Ureter (tissue), 1 donor: ENCODE measurements around the gene USP10. TPM values are rescaled to one million over a fixed set of nuclear protein-coding genes. Genes with fewer than 3 reads are reported as not detected.

ENCODE experiments used
- DNase-seq: peaks from one replicate; pipeline ENCODE4 v3.0.0-alpha.2; 2020; ENCODE audit warnings: low spot score
- total RNA-seq: library from RNA; stranded (reverse); gene quantifications from one replicate; pipeline ENCODE4 v1.2.4, GENCODE V29; 2023
- donor health status: DM: yes; HTN: yes; CAD: no.

USP10 gene, protein sequence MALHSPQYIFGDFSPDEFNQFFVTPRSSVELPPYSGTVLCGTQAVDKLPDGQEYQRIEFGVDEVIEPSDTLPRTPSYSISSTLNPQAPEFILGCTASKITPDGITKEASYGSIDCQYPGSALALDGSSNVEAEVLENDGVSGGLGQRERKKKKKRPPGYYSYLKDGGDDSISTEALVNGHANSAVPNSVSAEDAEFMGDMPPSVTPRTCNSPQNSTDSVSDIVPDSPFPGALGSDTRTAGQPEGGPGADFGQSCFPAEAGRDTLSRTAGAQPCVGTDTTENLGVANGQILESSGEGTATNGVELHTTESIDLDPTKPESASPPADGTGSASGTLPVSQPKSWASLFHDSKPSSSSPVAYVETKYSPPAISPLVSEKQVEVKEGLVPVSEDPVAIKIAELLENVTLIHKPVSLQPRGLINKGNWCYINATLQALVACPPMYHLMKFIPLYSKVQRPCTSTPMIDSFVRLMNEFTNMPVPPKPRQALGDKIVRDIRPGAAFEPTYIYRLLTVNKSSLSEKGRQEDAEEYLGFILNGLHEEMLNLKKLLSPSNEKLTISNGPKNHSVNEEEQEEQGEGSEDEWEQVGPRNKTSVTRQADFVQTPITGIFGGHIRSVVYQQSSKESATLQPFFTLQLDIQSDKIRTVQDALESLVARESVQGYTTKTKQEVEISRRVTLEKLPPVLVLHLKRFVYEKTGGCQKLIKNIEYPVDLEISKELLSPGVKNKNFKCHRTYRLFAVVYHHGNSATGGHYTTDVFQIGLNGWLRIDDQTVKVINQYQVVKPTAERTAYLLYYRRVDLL
- 103 TPM for total RNA-seq

DNA sequence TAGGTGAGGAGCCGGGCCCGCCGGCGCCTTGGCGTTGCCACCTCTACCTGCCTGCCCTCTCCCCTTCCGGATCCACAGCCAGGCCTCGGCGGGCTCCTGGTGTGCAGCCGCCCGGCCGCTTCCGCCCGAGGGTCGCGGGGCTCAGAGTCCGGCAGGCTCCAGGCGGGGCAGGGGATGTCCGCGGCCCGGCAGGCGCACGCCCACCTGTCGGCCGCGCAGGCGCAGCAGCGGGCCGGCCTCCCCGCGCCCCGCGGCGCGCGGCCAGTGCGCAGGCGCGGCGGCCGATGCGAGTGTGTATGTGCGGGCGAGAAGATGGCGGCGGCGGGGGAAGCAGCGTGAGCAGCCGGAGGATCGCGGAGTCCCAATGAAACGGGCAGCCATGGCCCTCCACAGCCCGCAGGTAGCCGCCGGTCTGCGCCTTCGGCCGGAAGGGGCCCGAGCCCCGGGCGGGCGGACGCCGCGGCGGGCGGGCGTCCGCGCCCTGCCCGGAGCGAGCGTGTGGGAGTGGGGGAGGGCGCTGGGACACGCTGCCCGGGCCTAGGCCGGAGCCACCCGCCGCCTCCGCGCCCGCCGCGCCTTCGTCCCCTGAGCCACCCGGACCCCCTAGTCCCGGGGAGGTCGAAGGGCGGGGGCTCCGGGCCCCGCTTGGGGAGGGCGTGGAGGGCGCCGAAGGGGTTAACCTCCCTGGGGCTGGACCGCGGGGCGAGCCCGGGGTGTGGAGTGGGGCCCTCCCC is at the start of gene USP10:
Gene USP10, plus strand, starts transcription at position 289 of the 734 bp plus-strand sequence. Its CDS starts 91 bp downstream, at position 380.
- peak; percentile 72 for DNase-seq

DNA sequence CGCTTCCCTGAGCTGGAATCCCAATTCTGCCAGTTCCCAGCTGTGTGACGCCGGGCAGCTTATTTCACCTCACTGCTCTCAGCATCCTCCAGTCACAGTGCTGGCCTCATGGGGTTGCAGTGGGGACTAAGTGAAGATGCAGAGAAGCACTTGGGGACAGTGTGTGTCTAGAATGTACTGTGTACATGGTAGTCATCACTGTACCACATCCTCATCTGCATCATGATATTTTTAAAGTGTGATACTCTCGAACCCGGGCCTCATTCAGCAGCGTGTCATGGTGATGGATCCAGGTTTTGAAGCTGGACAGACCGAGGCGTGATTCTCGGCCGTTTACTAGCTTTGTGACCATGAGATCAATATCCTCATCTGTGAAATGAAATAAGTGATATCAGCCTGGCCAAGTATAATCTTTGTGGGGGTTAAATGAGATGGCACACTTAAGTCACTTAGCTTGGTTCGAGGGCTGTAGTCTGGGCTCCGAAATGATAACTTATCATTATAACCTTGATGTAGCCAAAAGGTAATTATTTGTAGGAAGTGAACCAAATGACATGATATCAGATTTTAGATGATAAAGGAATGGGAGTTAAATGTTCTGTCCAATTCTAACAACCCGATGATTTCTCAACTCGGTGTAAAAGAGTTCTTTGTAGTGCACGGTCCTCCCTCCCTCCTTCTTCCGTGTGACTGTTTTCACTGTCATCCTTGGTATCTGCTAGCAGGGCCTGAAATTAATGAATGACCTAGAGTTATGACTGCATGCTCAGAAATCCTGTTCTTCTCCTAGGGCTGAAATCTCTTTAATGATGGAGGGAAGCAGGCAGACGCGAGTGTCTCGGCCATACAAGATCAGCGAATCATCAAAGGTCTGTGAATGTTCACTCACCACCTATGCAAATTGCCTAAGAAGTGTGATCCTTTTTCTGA is 49.5 kb upstream of the USP10 start:
- DNase-seq = no peak

DNA sequence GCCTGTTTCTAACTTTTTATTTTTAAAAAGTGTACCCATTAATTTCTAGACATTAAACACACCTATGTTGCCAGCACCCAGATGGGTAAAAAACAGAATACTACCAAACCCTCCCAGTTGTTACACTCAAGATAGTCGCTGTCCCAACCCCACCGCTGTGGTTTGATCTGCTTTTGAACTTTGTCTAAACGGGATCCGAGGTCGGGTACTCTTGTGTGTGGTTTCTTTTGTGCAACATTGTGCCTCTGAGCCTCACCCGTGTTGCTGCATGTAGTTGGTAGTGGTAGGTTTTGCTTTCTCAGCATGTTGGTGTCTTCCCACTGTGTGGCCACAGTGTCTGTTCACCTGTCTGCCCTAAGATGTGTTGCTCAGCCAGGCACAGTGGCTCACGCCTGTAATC is 47.2 kb upstream of the USP10 start:
- no peak for DNase-seq

DNA sequence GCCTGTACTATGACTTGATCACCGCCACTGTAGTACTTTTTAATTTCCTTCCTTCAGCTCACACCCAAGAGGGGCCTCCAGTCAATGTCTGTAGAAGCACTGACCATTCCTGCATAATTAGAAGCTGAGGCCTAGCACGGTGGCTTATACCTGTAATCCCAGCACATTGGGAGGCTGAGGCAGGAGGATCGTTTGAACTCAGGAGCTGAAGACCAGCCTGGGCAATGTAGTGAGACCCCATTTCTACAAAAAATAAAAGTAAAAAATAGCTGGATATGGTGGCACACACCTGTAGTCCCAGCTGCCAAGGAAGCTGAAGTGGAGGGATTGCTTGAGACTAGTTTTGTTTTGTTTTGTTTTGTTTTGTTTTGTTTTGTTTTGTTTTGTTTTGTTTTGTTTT is 45.6 kb upstream of the USP10 start:
- no peak for DNase-seq

DNA sequence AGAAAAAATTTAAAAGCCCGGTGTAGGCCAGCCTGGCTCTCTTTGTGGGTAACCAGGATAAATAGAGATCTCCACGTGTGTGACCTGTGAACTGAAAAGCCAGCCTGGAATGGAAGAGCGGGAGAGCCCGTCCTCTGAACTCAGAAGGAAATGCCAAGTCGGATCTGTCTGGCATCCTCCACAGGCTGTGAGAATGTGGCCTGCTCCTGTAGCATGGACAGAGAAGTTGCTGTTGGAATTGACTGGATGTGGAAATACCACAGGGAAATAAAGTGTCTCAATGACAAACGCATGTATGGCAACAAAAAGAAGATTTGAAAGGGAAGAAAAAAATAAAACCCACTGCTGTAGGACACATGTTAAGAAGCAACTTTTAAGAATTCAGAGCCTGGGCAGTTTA is 44.8 kb upstream of the USP10 start:
- DNase-seq = no peak

DNA sequence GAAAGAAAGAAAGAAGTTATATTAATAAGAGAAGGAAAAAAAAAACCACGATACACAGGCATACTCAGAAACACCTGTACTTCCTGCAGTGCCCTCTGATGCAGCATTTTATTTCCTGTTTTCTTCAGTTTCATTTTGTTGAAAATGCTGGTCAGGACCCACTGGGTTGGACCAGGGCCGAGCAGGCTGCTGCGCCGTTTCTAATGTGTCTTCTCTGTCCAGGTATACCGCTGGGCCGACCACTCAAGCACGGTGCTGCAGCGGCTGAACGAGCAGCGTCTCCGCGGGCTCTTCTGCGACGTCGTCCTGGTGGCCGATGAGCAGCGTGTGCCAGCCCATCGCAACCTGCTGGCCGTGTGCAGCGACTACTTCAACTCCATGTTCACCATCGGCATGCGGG is 43.2 kb upstream of the USP10 start:
- DNase-seq = no peak

DNA sequence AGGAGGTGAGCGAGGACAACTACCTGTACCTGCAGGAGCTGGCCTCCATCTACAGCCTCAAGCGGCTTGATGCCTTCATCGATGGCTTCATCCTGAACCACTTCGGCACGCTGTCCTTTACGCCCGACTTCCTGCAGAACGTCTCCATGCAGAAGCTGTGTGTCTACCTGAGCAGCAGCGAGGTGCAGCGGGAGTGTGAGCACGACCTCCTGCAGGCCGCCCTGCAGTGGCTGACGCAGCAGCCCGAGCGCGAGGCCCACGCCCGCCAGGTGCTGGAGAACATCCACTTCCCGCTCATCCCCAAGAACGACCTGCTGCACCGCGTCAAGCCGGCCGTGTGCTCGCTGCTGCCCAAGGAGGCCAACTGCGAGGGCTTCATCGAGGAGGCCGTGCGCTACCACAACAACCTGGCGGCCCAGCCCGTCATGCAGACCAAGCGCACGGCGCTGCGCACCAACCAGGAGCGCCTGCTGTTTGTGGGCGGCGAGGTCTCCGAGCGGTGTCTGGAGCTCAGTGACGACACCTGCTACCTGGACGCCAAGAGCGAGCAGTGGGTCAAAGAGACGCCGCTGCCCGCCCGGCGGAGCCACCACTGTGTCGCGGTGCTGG is 42.5 kb upstream of the USP10 start:
- no peak for DNase-seq

DNA sequence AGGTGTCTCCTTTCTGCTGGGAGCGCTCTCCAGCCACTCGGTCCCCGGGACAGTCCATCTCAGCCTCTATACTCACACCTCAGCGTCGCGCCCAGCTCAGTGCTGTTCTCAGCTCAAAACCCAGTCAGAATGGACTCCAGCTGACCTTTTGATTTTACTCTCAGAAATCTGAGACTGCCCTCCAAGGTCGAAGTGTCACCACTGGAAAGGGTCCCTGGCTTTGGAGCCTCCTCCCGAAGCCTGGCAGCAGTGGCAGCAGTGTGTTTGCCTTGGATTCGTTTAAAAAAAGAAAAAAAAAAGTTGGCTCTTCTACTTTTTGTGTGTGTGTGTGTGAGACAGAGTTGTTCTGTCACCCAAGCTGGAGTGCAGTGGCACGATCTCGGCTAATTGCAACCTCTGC is 41.1 kb upstream of the USP10 start:
- DNase-seq = no peak

DNA sequence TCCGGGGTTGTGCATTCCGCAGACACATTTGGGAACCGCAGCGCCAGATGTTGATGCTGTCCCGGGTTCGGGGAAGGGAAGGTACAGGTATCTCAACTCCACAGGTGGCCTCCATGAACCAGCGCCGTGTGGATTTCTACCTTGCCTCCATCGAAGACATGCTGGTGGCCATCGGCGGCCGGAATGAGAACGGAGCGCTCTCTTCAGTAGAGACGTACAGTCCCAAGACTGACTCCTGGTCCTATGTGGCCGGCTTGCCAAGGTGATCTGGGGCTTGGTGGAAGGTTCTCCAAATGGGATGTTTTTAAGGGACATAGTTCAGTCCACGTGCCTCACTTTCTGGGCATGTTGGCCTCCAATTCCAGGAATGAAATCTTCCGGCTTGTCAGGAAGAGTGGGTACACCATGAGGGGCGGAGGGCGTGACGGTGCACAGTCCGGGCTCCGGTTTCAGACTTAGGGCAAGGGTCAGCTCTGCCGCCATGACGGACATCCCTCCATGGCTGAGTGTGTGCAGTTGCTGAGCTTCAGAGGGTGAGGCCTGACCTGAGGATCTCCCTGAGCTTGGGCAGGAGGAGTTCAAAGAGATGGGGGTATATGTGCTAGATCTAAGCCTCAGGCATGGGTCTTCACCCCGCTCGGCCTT is 40.0 kb upstream of the USP10 start:
- DNase-seq = no peak

DNA sequence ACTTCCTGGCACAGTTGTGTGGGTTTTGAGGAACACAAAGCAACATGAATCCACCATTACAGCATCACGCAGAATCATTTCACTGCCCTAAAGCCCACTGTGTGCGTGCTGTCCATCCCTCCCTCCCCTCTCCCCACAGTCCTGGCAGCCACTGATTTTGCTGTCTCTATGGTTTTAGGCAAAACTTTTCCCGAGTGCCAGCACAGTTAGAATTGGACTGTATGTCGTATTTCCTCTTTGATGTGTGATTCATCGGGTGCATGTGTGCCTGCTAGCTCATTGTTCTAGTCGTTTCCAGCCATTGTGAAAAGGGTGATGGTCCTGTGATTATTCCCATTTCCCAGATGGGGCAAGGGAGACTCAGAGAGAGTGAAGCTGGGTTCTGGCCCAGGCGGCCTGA is 38.8 kb upstream of the USP10 start:
- DNase-seq = no peak

DNA sequence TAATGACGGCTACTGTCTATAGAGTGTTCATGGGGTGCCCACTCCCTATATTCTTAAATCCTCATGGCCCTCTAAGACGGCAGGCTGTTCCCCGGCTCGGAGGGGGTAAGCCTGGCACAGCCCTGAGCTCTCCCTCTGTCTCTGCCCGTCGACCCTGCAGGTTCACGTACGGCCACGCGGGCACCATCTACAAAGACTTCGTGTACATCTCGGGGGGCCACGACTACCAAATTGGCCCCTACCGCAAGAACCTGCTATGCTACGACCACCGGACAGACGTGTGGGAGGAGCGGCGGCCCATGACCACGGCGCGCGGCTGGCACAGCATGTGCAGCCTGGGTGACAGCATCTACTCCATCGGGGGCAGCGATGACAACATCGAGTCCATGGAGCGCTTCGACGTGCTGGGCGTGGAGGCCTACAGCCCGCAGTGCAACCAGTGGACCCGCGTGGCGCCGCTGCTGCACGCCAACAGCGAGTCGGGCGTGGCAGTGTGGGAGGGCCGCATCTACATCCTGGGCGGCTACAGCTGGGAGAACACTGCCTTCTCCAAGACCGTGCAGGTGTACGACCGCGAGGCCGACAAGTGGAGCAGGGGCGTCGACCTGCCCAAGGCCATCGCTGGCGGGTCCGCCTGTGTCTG is 38.3 kb upstream of the USP10 start:
- no peak for DNase-seq

DNA sequence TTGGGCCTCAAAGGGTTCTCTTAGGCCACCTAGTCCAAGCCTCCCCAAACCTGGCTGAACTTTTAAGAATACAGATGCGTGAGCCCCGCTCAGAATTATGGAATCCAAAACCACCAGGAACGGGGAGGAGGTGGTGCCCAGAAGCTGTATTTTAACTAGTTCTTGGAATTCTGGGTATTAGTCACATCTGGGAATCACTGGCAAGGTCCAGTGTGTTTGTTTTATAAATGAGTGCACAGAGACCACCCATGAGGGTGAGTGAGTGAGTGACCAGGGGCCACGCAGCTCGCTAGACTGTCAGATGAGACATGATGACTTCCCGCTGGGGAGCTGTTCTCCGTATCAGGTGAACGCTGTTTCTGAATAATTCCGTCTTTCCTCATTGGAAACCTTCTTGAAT is 37.3 kb upstream of the USP10 start:
- DNase-seq = no peak

DNA sequence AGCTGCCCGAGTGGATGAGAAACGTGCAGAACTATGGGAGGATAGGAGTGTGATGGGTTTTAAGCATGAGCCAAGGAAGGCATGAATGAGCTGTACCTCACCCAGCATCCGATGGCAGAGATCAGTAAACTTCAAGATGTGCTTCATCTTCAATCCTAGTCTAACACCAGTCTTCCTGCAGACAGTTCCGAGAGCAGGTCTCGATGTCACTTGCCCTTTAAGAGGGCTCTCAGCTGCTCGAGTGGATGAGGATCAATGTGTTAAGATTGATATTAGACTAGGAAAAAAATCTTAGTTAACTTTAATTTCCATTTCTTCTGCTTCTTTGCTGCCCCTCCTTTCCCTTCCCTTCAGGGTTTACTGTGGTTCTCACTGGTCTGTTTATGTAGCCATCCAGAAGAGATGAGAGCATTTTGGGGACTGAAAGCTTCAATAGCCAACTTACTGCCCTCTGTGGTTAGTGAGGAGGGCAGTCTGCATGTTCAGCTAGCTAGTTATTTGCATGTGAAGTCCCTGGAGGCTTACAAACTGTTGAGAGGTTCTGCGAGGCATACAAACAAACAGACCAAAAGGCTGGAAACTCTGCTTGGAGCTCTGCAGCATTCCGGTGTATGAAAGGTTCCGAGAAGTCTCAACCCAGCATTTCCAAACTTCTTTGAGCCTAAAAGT is 36.2 kb upstream of the USP10 start:
- DNase-seq = no peak

DNA sequence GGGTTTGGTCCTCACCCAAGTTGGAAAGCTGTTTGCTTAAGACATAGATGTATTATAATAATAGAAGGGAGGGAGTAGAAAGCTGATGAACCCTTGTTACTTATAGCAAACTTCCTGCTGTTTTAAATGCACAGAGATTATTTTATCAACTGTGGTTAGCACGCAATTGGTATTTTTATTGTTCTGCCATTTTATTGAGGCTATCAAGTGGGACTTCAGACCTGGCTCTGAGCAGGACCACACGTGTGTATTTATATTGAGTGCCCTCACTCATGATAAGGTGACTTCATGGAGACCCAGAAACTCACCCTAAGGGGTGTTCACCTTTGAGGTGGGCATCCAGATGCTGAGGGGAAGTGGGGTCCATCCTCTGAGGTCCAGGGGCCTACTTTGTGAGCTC is 34.4 kb upstream of the USP10 start:
- no peak for DNase-seq

DNA sequence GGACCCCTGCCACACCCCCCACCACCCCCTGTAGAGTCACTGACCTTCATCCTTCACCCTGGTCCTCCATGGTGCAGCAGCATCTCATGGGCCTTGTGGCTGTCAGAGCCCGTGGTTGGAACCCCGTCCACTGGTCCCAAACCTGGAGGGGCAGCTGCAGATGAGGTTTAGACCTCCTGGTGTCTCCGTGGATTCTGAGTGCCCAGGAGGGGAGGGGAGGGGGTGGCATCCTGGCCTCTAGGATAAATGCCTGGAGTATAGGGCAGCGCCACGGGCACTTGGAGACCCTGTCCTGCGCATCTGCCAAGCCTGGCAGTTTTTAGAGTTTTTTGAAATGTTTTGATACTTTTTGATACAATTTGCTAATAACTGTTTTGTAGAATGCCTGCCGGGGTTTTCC is 34.0 kb upstream of the USP10 start:
- DNase-seq = no peak

DNA sequence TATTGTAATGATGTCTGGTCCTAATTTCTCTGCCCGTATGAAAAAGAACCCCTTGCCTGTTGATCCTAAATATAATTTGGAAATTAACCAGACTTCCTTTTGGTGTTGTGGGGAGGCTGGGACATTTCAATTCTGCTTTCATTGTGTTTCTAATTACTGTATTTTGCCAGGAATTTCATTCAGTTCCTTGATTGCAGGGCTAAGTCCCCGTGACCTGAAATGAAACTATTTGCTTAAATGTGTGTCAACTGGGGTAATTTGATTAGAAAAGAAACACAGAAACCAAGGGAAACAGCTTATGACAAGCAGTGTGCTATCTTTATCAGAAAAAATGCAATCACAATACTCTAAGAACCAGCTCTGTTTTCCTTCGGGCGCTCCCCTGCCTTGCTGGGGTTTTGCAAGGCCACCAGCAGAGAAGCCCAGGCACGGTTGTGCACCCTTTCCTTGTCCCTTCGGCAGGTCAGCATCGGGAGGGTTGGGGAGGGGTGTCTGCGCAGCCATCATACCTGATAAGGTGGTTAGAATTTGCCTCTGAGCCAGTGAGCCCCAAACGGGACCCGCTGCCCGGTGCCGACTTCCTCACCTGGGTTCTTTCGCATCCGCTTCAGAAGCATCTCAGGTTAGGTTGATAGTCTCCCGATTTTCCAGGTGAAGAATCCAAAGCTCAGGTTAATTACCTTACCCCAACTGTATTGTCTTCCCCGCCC is 32.0 kb upstream of the USP10 start:
- no peak for DNase-seq

DNA sequence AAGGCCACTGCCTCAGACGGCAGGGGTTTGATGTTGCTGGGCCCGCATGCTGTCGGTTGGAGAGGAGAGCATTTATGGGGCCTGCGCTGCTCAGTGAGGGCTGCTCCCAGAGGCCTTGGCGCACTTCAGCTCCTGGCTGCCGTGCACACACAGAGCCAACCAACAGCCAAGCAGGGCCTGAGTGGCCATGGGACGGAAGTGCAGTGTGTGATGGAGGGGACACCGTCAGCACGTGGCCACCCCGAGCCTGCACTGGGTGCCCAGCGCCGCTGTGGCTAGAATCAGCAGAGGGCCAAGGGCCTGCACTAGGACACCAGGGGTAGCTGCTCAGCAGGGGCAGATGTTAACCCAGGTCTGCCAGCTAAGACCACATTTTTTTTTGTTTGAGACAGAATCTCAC is 29.7 kb upstream of the USP10 start:
- DNase-seq = no peak

DNA sequence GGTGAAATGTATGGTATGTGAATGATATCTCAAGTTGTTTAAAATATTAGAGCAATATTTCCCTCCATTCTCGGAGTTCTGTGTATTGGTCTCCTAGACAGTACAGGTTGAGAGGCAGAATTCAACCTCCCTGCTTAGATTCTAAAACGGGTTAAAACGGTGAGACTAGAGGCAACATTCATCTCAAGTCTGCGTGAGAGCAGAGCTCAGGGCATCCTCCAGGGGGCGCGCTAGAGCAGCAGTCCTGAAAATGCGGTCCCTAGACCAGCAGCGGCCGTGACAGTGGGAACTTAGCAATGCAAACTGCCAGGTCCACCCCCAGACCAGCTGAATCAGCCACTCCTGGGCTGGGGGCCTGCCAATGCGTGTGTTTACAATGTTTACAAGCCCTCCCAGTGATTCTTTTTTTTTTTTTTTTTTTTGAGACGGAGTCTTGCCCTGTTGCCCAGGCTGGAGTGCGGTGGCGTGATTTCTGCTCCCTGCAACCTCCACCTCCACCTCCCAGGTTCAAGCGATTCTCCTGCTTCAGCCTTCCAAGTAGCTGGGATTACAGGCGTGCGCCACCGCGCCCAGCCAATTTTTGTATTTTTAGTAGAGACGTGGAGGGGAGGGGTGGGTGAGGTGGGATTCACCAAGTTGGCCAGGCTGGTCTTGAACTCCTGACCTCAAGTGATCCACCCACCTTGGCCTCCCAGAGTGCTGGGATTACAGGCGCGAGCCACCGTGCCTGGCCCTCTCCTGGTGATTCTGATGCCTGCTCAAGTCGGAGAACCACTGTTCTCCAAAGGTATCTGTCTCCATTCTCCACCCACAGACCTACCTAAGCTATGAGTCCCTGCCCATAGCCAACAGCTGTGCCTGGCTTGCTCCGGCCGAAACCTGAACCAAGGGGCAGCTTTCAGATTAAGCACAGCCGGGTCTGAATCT is 27.3 kb upstream of the USP10 start:
- peak; percentile 83 for DNase-seq
